Peyer's patch (tissue), 4 donors: ENCODE measurements around the gene NME4.

ENCODE experiments used
- CTCF ChIP-seq, 6 experiments: fragments of 450-650 bp in 4 of 6; fragments of 200-600 bp in 2 of 6; sonication (generic) in 1 of 6; IDR thresholded peaks; one replicate each; pipeline ENCODE4 v1.5.1; 2017 to 2019; ENCODE audit warnings: antibody characterized with exemption in 6 of 6, mild to moderate bottlenecking in 3 of 6, moderate library complexity in 1 of 6
- POLR2A ChIP-seq, 2 donors: fragments of 450-650 bp; IDR thresholded peaks; one replicate each; pipeline ENCODE4 v1.5.1; 2017; ENCODE audit warnings: antibody characterized with exemption in 2 of 2, mild to moderate bottlenecking in 2 of 2, moderate library complexity in 2 of 2

- TF ChIP-seq CTCF (IDR thresholded peaks at IDR 0.05) (no peak), POLR2A (IDR thresholded peaks at IDR 0.05) (no peak)
Measured at GRCh38 chr16:426906-427249, 29.9 kb downstream of the NME4 start.
